Measurements from ENCODE around the gene FOXR1. TPM values are rescaled to one million over a fixed set of nuclear protein-coding genes. Genes with fewer than 3 reads are reported as not detected.
"Not testable (repeated sequence)": the region's sequence is repeated elsewhere in the genome, so short reads cannot be mapped to it uniquely, and the experiment has no call there.

The FOXR1 gene
- total RNA-seq, 2 donors from 2014 or later = not detected

DNA sequence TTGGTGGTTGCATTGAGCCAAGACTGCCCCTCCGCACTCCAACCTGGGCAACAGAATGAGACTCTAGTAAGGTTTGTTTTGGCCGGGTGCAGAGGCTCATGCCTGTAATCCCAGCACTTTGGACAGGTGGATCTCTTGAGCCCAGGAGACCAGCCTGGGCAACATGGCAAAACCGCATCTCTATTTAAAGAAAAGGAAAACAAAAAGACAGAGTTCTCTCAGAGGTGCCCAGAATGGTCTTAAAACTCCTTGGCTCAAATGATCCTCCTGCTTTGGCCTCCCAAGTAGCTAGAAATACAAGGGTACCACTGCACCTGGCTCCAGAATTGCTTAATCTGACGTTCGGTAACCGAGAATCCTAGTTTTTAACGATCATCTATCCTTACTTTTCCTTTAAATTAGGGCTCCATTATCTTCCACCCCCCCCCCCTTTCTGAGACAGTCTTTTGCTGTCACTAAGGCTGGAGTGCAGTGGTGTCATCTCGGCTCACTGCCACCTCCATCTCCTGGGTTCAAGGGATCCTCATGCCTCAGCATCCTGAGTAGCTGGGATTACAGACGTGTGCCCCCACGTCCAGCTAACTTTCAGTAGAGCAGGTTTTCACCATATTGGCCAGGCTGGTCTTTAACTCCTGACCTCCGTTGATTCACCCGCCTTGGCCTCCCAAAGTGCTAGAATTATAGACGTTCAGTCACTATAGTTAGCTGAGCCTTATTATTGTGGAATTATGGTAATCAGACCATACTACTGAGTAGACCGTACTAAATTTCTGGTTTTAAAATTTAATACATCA is 44.9 kb downstream of the FOXR1 start:
- Mint-ChIP-seq H3K27ac (peak overlapping the region; percentile 99), H3K36me3 (ENCODE audit: low read depth) (peaks cover 4% of the 10 kb centered on the region), H3K27me3 (no peaks in the 10 kb centered on the region), H3K4me1 (peaks cover 30% of the 10 kb centered on the region), H3K4me3 (peak overlapping the region; percentile 95)
- DNase-seq = no peak
- no peak for ATAC-seq
- H3K9me3 ChIP-seq (ENCODE audit: control insufficient read depth, low read length, poor library complexity, severe bottlenecking) = no peaks in the 10 kb centered on the region

DNA sequence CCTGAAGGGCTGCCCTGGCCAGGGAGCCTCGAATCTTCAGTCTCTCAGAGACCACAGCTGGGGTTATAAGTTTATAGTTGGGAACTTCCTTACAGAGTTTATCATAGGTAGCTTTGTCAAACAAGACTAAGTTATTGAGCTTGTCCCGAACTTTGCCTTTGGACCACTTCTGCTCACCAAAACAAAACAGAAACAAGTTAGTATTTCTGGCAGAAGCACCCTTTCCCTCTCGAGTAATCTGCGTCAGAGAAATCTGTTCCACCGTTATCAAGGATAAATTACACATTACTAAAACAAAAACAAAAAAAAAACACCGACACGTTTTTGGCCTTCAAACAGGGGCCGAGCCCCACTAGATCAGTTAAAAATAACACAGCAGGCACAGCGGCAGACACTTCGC is 45.8 kb downstream of the FOXR1 start:
- peak overlapping the region; percentile 95 for H3K4me3 Mint-ChIP-seq
- not testable (repeated sequence) for H3K27me3 Mint-ChIP-seq; H3K9me3 ChIP-seq (ENCODE audit: control insufficient read depth, low read length, poor library complexity, severe bottlenecking); DNase-seq; ATAC-seq; H3K36me3 Mint-ChIP-seq (ENCODE audit: low read depth)
- H3K4me1 Mint-ChIP-seq = peaks cover 32% of the 10 kb centered on the region
- peak overlapping the region; percentile 99 for H3K27ac Mint-ChIP-seq

DNA sequence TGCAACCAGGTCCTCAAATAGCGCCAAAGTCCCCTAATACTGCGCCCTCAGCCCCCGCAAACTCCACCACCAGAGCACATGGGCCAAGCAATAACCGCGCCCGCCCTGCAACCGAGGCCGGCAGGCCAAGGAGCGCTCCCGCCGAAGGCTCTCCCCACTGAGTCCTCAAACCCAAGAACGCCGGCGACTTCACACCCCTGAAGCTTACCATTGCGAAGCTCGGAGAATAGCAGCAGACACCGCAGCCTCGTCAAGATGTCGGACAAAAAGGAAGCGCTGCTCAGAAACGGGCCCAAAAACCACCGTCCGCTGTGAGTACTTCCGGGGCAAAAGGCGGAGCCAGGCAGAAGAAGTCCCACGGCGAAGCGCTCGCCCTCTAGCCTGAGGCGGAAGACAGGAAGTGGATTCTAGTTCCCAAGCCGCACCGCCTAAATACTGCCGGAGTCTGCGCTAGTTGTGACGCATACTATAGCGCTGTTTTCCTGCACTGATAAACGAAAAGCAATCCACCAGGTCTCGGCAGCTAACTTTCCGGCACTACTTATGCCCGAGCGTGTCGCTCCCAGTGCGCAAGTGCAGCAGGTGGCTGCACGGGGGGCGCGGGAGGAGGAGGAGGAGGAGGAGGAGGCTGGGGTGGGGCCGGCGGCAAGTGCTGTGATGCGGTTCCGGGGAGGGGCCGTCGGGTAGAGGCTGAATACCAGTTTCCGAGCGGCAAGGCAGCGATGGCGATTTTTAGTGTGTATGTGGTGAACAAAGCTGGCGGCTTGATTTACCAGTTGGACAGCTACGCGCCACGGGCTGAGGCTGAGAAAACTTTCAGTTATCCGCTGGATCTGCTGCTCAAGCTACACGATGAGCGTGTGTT is 46.7 kb downstream of the FOXR1 start, which contains the start of the genes RPS25 and TRAPPC4:
RPS25 (minus strand) TSS at position 270 of the 865 bp plus-strand sequence; CDS start at position 211, 59 bp downstream.
TRAPPC4 (plus strand) TSS at position 693 of the 865 bp plus-strand sequence; CDS start at position 723, 30 bp downstream.
- ATAC-seq (peak; percentile 87), DNase-seq (peak; percentile 88 to 92 (median 91))
- peak within 1 kb of the TSS; percentile 95 for H3K4me3 Mint-ChIP-seq
- H3K27me3 Mint-ChIP-seq = no peaks in the 10 kb centered on the region
- no peaks in the 10 kb centered on the region for H3K36me3 Mint-ChIP-seq (ENCODE audit: low read depth)
- peaks cover 30% of the 10 kb centered on the region for H3K4me1 Mint-ChIP-seq
- H3K27ac Mint-ChIP-seq = peak within 1 kb of the TSS; percentile 99
- H3K9me3 ChIP-seq (ENCODE audit: control insufficient read depth, low read length, poor library complexity, severe bottlenecking) = no peaks in the 10 kb centered on the region

DNA sequence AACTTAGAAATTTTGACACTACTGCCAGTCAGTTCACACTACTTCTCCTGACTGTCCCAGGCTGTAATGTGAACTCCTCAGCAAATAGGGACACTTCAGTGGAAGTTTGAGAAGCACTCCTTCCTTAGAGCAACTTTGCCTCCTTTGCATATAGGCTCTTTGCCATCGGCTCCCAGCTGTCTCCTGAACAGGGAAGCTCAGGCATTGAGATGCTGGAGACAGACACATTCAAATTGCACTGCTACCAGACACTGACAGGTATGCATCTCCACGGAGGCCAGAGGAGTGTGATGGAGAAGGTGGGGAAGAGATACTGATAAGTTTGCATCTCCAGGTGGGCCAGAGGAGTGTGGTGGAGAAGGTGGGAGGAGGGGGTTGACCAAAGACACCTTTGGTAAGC is 48.4 kb downstream of the FOXR1 start:
- H3K9me3 ChIP-seq (ENCODE audit: control insufficient read depth, low read length, poor library complexity, severe bottlenecking) = no peaks in the 10 kb centered on the region
- ATAC-seq (no peak), DNase-seq (no peak)
- peaks cover 3% of the 10 kb centered on the region for H3K36me3 Mint-ChIP-seq (ENCODE audit: low read depth)
- peak overlapping the region; percentile 99 for H3K27ac Mint-ChIP-seq
- H3K4me1 Mint-ChIP-seq = peaks cover 42% of the 10 kb centered on the region
- H3K4me3 Mint-ChIP-seq = peak overlapping the region; percentile 95
- no peaks in the 10 kb centered on the region for H3K27me3 Mint-ChIP-seq

DNA sequence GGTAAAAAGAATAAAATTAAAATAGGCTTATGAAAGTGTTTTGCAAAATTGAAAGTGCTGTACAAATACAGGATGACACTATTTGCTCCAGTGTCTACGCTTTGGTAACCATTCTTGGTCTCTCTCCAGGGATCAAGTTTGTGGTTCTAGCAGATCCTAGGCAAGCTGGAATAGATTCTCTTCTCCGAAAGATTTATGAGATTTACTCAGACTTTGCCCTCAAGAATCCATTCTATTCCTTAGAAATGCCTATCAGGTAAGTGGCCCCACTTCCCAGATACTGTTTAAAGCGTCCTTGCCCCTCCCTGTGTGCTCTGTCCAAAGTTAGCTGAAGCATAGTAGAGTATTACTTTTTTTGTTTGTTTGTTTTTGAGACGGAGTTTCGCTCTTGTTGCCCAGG is 50.1 kb downstream of the FOXR1 start:
- peaks cover 44% of the 10 kb centered on the region for H3K4me1 Mint-ChIP-seq
- H3K36me3 Mint-ChIP-seq (ENCODE audit: low read depth) = peaks cover 7% of the 10 kb centered on the region
- ATAC-seq = no peak

DNA sequence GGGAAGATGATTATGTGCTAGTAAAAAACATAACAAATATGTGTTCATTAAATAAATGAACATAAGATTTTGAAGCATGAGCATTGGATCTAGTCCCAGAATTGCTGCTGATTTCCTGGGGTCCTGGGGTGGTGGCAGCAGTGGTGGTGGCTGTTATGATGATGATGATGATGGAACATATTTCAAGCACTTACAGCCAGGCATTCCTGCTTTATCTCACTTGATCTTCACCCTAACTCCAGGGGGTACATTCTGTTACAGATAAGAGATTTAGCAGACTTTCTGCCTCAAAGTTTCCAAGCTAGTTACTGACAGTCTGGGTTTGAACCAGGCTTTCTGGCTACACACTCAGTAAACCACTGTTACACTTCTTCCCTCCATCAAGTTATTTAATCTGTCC is 52.2 kb downstream of the FOXR1 start:
- H3K27me3 Mint-ChIP-seq = no peaks in the 10 kb centered on the region
- DNase-seq (no peak), ATAC-seq (no peak)
- H3K9me3 ChIP-seq (ENCODE audit: control insufficient read depth, low read length, poor library complexity, severe bottlenecking) = no peaks in the 10 kb centered on the region
- H3K4me1 Mint-ChIP-seq = peaks cover 47% of the 10 kb centered on the region
- peaks cover 7% of the 10 kb centered on the region for H3K36me3 Mint-ChIP-seq (ENCODE audit: low read depth)
- peak overlapping the region; percentile 78 for H3K27ac Mint-ChIP-seq
- H3K4me3 Mint-ChIP-seq = no peak overlapping the region

More for the DNA sequence above, 50.1 kb downstream of the FOXR1 start:
- Mint-ChIP-seq H3K27me3 (no peaks in the 10 kb centered on the region), H3K4me3 (peak overlapping the region; percentile 7), H3K27ac (peak overlapping the region; percentile 99)
- no peak for DNase-seq
- H3K9me3 ChIP-seq (ENCODE audit: control insufficient read depth, low read length, poor library complexity, severe bottlenecking) = no peaks in the 10 kb centered on the region

DNA sequence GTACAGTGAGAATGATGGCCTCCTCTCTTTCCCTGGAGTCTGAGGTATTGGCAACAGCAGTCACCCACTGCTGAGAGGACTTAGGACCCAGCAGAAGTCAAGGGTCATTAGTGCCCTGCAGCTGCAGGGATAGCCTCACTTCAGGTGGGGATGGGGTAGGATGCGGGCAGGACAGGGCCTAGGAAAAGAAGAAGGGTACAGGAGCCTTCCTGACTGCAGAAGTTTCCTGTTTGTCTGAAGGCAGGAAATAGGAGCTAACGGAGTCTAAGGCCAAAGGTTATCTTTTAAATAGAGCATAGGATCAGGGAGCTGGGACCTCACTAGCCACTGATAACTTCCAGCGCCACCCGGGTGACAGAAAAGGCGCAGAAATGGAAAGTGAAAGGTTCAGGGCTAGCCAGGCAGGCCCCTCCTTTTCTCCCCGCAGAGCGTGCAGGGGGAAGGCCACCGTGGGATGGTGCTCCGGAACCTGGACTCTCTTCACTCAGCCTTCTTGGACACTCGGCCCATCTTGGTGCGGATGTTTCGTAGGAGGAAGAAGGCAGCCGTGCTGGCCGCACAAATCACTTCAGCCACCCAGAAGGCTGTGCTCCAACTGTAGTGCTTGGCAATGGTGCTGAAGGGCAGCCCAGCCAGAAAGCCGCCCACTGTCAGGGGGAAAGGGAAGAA is 53.0 kb downstream of the FOXR1 start:
- ATAC-seq (no peak), DNase-seq (no peak)
- Mint-ChIP-seq H3K4me1 (peaks cover 52% of the 10 kb centered on the region), H3K27me3 (no peaks in the 10 kb centered on the region), H3K27ac (peak overlapping the region; percentile 78), H3K4me3 (peak overlapping the region; percentile 41), H3K36me3 (ENCODE audit: low read depth) (peaks cover 7% of the 10 kb centered on the region)
- H3K9me3 ChIP-seq (ENCODE audit: control insufficient read depth, low read length, poor library complexity, severe bottlenecking) = no peaks in the 10 kb centered on the region

DNA sequence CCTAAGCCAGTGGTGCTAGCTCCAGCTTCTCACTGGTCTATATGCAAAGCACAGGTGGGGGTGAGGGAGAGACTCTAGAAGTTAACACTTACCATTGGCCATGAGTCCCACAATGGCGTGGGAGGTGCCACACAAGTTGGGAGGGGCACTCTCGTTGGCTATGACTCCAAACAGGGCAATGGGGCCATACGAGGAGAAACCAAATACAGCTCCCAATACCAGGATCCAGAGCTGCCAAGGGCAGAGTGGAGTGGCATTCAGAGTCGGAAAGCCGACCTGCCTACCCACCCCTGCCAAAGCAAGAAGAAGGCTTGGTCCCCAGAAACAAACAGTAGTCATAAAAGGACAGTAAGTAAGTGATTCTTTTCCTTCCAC is 53.5 kb downstream of the FOXR1 start:
- H3K9me3 ChIP-seq (ENCODE audit: control insufficient read depth, low read length, poor library complexity, severe bottlenecking) = no peaks in the 10 kb centered on the region
- ATAC-seq (no peak), DNase-seq (no peak)
- Mint-ChIP-seq H3K4me3 (peak overlapping the region; percentile 70), H3K4me1 (peaks cover 51% of the 10 kb centered on the region), H3K36me3 (ENCODE audit: low read depth) (peaks cover 7% of the 10 kb centered on the region), H3K27me3 (no peaks in the 10 kb centered on the region), H3K27ac (peak overlapping the region; percentile 78)

DNA sequence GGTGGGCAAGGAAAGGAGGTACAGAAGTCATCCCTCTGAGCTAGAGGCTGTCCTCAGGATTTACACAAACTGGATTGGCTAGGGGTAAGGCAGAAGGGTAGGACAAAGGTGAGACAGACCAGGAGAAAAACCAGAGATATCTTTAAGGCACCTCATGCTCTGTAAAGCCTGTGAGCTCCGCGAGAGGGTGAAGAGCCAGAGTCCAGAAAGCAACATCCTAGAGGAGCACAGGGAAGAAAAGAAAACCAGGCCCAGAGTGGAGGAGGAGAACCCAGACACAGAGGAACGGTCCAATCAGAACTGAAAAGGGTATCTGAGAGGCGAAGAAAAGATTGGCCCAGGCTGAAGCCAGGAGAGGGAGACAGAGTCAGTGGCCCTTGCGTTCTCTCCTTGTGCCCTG is 54.0 kb downstream of the FOXR1 start:
- no peaks in the 10 kb centered on the region for H3K9me3 ChIP-seq (ENCODE audit: control insufficient read depth, low read length, poor library complexity, severe bottlenecking)
- ATAC-seq = no peak
- DNase-seq = no peak
- Mint-ChIP-seq H3K4me3 (peak overlapping the region; percentile 70), H3K27ac (peak overlapping the region; percentile 32), H3K36me3 (ENCODE audit: low read depth) (peaks cover 7% of the 10 kb centered on the region), H3K27me3 (no peaks in the 10 kb centered on the region), H3K4me1 (peaks cover 50% of the 10 kb centered on the region)

DNA sequence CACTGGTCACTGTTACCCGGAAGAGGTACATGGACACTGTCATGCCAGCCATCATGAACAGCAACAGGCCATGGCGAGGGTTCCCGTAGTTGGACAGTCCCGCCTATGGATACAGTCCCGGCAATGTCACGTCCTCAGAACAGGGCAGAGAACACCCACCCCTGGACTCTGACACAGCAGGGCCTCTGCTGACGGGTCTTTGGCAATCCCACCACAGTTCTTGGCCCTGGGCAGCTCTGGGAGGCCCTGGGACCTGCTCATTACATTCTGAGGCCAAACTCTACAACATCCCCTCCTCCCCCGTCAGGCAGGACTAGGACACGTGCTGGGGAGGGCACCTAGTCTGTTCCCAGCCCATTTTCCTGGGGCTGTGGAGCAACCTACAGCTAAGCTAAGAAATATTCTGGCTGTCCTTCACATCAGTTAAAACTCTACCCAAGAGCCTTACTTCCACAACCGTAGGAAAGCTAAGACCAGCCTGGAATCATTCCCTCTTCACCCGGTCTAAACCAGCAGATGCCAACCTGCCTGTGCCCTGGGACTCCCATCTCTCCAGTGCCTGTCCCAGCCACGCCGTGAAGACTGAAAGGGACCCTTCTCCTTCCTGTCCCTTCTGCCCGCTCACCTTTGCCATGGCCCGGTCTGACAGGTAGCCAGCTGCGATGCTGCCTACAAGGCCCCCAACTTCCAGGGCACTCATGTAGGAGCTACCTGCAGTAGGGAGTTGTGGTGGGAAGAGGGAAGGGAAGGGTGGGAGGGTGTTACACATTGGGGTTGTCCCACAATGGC is 54.6 kb downstream of the FOXR1 start:
- H3K9me3 ChIP-seq (ENCODE audit: control insufficient read depth, low read length, poor library complexity, severe bottlenecking) = no peaks in the 10 kb centered on the region
- Mint-ChIP-seq H3K4me1 (peaks cover 49% of the 10 kb centered on the region), H3K27ac (peak overlapping the region; percentile 32), H3K36me3 (ENCODE audit: low read depth) (peaks cover 7% of the 10 kb centered on the region), H3K27me3 (no peaks in the 10 kb centered on the region), H3K4me3 (no peak overlapping the region)
- DNase-seq (no peak), ATAC-seq (no peak)

DNA sequence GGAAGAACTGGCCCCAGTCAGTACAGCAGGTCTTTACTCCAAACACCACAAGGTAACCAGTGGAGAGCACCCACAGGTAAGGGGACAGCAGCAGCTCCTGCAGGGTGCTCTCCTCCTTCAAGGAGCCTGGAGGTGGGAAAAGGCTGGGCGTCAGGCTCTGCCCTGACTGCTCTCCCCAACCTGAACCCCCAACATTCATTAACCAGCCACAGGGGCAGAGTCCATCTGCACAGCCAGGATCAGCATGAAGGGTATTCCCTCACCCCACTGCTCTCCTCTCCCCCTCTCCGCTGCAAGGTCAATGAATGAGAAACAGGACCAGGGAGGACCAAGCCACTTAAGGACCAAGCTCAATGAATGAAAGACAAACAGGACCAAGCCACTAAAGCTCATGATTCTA is 55.4 kb downstream of the FOXR1 start:
- no peaks in the 10 kb centered on the region for H3K9me3 ChIP-seq (ENCODE audit: control insufficient read depth, low read length, poor library complexity, severe bottlenecking)
- Mint-ChIP-seq H3K4me3 (no peak overlapping the region), H3K27me3 (no peaks in the 10 kb centered on the region), H3K27ac (peak overlapping the region; percentile 32), H3K4me1 (peaks cover 42% of the 10 kb centered on the region), H3K36me3 (ENCODE audit: low read depth) (peaks cover 7% of the 10 kb centered on the region)
- no peak for DNase-seq
- ATAC-seq = no peak

DNA sequence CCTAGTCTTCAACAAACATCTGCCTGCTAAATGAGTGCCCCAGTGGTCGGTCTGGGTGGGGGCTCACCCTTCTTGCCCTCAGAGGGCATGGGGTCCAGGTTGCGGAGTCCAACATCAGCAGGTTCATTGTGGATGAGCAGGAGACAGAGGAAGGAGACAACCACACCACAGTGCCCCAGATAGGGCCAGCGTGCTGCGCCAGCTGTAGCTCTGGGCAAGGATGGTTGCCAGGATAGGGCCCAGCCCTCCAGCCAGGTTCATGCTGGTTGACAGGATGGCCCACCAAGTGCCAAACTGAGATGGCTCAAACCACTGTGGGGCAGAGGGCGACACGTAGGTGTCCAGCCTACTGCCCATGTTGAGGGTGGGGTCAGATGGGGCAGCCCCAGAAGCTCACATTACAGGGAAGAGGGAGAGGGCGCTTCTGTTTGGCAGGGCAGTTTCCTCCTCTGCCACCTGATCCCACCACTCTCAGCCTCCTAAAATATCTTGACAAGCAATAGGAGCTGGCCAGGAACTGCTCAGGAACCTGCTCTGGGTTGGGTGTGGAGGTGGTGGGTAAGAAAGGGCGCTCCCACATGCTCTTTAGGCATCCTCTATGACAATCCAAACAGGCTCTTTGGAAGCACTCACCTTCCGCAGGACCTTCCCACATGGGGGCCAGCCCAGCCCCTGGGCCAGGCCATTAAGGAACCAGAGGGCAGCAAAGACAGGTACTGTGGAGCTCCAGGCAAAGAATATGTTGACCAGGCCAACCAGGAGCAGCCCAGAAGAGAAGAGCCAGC is 56.2 kb downstream of the FOXR1 start:
- Mint-ChIP-seq H3K4me1 (peaks cover 42% of the 10 kb centered on the region), H3K27ac (no peak overlapping the region), H3K27me3 (no peaks in the 10 kb centered on the region), H3K4me3 (peak overlapping the region; percentile 56), H3K36me3 (ENCODE audit: low read depth) (peaks cover 7% of the 10 kb centered on the region)
- no peak for DNase-seq
- no peaks in the 10 kb centered on the region for H3K9me3 ChIP-seq (ENCODE audit: control insufficient read depth, low read length, poor library complexity, severe bottlenecking)
- no peak for ATAC-seq

All from T-helper 17 cell (primary cell).